Measurements from ENCODE around the gene CACNG4.
"Not testable (repeated sequence)": the region's sequence is repeated elsewhere in the genome, so short reads cannot be mapped to it uniquely, and the experiment has no call there.

The CACNG4 gene

DNA sequence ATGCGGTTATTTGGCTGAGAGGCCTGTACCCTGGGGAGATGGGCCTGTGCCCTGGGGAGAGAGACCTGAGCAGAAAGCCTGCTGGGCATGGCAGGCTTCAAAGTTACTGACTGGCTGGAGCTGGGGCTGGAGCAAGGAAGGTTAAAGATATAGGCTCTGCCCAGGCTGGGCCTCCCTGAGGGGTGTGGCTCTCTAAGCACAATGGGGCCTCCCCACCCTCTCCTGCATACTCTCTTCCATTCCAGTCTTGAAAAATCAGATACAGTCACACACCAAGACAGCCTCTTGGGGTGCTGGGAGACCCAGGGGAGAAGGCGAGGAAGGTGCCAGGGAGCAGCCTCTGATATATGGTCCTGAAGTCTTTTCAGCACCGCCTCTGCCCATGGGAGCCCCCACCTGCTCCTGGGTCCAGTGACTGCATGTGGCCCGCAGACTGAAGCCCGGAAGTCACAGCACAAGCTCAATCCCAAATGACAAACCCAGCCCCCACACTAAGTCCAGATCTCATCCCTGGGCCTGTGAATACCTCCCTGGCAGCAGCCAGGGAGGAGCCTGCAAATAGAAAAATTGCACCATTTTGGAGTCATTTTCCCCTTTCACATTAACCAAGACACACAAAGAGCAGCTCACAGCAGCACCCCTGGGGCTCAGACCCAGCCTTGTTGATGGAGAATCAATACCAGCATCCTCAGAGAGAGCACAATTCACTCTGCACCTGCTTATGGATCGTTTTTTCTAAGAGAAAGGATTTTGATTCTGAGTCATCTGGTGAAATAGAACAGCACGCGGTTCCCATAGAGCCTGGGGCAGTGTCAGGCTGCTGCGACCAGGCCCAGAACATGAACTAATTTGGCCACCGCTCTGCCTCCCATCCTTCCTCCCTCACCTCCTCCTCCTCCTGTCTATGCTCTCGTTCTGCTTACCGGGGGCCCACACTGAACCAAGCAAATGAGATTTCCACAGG lies 54.2 kb downstream of the CACNG4 start:
- no peak for DNase-seq (ENCODE audit: low read depth)

DNA sequence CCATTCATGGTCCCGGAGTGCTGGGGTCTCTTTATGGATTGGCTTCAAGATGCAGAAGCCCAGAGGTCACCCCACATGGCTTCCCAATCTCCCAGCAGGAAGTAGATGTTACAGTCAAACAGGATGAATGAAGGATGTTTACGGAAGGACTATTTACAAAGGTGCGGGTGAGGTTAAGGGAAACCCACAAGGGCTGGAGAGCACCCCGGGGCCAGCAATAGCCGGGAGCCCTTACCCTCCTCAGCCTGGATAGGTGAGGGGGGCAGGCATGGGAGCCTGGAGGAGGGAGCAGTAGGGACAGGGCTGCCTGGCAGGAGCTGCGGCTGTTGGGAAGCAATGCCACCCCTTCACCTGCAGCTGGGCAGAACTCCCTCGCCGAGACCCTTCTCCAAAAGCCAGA lies 55.3 kb downstream of the CACNG4 start:
- no peak for DNase-seq (ENCODE audit: low read depth)

DNA sequence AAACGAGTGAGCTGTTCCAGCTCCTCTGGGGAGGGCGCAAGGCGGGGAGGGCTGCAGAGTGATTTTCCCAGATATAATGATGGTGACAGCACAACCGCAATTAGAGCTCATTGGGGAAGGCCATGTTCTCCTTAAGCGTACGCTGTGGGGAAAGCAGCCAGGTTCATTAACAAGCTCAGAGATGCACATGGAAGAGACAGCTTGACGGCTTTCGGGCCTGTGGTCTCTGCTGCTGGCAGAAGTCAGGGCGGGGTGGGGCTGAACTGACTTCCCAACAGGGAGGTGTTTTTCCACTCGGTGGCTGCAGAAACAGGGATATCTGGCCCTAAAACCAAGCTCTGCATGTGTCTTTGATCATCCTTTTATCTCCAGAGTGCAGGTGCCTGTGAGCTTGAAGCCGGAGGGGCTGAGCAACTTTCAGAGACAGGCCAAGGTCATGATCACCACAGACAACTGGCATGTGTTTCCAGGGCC lies 55.8 kb downstream of the CACNG4 start:
- DNase-seq (ENCODE audit: low read depth): no peak

DNA sequence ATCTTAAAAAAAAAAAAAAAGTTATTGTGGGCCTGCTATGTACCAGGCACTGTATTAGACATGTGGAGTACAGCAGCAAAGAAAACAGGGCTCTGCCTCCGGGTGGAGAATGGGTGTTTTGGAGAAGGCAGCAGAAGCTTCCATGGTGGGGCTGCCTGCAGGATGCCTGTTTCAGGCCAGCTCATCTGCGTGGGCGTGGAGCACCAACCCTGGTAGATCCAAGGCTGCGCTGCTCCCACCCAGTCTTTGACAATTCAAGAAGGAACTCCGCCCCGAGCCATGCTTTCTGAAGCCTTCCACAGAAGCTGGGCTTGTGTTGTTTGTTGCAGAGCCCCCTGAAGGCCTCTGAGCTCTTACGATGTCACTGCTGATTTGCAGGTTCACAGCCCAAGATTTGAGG lies 56.7 kb downstream of the CACNG4 start:
- DNase-seq (ENCODE audit: low read depth): no peak

DNA sequence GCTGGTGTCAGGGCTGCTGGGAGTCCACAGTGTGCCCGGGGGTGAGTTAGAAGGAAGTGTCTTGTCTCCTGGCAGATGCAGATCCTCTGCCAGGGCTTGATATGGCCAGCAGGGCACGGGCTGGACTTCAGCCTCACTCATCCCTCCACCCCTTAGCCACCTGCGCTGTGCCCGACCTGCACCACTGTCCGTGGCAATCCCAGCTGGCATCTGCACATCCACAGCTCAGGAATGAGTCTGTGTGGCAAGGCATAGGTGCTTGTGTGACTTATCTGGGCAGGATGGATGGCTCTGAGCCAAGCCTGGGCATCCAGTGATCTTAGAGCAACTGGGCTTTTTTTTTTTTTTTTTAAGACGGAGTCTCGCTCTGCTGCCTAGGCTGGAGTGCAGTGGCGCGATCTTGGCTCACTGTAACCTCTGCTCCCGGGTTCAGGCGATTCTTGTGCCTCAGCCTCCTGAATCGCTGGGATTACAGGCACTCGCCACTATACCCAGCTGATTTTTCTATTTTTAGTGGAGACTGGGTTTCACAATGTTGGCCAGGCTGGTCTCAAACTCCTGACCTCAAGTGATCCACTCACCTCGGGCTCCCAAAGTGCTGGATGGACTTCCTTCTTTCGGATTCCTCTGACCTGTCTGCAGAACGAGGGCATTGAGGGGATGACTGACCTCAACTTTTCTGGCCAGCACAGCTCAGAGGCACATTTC lies 57.4 kb downstream of the CACNG4 start:
- DNase-seq (ENCODE audit: low read depth): no peak

DNA sequence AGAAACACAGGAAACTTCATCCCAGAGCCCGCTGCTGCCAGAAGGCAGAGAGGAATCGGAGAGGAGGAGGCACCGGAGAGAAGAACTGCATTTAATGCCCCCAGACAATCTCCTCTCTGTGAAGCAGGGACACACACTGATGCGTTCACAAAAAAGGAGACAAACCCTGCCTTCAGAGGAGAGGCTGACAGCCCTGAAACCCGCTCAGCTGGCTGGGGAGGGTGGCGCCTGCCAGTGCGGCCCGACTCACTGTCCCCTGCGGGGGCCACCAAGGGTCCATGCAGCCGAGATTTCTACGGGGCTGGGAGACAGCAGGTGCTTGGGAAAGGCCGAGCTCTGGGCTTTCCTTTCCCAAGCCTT lies 57.9 kb downstream of the CACNG4 start:
- DNase-seq (ENCODE audit: low read depth): no peak

DNA sequence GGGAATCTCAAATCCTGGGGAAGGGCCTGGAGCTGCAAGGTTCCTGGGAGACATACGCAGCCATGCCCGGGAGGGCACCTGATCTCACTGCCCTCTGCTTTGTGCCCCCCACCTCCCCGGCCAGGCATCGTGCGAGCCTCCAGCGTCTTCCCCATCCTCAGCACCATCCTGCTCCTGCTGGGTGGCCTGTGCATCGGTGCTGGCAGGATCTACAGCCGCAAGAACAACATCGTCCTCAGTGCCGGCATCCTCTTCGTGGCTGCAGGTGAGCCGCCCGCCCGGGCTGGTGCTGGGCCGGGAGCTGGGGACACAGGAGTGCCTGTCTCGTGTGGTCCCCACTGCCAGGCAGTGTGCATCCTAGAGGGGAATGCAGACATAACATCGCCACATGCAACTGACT lies 60.2 kb downstream of the CACNG4 start:
- no peak for DNase-seq (ENCODE audit: low read depth)

- no peak for DNase-seq (ENCODE audit: low read depth)
These were observed 60.8 kb downstream of the CACNG4 start for GRCh38 chr17:67025216-67025792.

DNA sequence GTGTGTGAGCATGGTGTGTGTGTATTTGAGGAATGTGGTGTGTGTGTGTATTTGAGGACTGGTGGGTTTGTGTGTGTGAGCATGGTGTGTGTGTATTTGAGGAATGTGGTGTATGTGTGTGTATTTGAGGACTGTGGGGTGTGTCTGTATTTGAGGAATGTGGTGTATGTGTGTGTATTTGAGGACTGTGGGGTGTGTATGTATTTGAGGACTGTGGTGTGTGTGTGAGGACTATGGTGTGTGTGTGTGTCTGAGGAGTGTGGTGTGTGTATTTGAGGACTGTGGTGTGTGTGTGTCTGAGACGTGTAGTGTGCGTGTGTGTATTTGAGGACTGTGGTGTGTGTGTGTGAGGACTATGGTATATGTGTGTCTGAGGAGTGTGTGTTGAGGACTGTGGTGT lies 61.8 kb downstream of the CACNG4 start:
- DNase-seq (ENCODE audit: low read depth): no peak

GRCh38 chr17:67027031-67027628 lies 62.6 kb downstream of the CACNG4 start:
- no peak for DNase-seq (ENCODE audit: low read depth)

DNA sequence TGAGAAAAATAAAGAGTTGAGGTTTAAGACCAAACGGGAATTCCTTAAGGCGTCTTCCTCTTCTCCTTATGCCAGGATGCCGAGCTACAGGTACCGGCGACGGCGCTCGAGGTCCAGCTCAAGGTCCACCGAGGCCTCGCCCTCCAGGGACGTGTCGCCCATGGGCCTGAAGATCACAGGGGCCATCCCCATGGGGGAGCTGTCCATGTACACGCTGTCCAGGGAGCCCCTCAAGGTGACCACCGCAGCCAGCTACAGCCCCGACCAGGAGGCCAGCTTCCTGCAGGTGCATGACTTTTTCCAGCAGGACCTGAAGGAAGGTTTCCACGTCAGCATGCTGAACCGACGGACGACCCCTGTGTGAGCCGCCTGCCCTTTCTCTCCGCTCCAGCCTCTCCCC lies 66.1 kb downstream of the CACNG4 start:
- no peak for DNase-seq (ENCODE audit: low read depth)

DNA sequence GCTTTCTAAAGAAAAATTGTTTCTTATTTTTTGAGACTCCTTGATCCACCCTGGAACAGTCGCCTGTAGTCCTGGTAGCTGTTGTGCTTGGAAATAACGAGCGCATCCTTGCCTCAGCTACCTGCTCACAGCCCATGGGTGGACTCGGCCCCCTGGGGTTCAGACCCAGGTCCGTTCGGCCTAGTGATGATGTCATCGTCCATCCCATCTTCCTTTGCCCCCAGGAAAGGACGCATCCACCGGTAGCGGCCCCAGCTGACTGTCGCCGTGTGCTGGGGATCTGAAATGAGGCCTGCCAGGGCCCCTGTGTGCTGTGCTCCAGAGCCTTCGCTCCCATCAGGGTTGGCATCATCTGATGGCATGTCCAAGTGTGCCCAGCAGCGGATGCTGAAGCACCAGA lies 67.9 kb downstream of the CACNG4 start:
- DNase-seq (ENCODE audit: low read depth): no peak

- DNase-seq (ENCODE audit: low read depth): no peak
These were observed 68.5 kb downstream of the CACNG4 start for GRCh38 chr17:67032985-67033384.

DNA sequence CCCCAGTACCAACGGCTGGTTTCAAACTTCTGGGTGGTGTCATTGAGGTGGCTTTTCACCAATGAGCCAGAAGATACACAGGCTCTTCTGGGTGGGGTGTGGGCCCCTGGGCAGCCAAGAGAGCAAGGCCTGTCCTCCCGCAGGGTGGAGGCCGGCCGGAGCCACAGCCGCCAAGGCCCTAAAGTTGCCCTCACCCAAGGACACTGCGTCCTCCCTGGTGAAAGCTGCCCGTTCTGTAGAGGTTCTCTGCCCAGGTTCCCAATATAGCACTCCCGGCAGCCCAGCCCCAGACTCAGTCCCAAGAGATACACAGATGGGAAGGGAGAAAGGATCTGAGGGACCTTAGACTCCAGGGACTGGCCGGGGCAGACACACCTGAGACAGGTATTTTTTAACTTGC lies 69.1 kb downstream of the CACNG4 start:
- DNase-seq (ENCODE audit: low read depth): no peak

DNA sequence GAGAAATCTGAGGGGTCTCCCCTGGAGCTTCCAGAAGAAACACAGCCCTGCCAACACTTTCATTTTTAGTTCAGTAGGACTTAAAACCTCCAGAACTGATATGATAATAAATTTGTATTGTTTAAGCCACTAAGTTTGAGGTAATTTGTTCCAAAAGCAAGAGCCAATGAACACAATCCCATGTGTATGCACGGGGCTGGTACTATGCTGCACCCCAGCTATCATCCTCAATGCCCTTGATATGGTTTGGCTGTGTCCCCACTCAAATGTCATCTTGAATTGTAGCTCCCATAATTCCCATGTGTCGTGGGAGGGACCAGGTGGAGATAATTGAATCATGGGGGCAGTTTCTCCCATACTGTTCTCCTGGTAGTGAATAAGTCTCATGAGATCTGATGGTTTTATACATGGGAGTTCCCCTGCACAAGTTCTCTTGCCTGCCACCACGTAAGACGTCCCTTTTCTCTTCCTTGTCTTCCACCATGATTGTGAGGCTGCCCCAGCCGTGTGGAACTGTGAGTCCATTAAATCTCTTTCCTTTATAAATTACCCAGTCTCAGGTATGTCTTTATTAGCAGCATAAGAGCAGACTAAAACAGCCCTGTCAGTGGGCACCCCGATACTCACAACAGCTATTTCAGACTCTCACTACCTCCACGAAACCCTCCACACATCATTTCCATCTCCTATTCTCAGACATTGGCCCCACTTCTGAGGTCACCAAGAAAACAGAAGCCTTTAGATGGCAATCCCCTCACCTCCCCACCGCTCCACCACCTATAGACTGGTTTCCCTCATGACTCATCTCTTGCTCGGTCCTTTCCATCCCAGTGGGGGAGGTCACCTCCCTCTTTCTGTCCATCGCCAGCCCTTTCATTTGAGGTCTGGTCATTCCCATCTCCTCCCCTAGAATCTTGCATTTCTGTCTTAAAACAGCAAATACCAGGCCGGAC lies 70.9 kb downstream of the CACNG4 start:
- no peak for DNase-seq (ENCODE audit: low read depth)

- no peak for DNase-seq (ENCODE audit: low read depth)
These were observed 74.4 kb downstream of the CACNG4 start for GRCh38 chr17:67038861-67039365.

GRCh38 chr17:67040652-67041051 lies 76.1 kb downstream of the CACNG4 start:
- no peak for DNase-seq (ENCODE audit: low read depth)

GRCh38 chr17:67041119-67041518 lies 76.6 kb downstream of the CACNG4 start:
- not testable (repeated sequence) for DNase-seq (ENCODE audit: low read depth)

GRCh38 chr17:67041531-67041930 lies 77.0 kb downstream of the CACNG4 start:
- no peak for DNase-seq (ENCODE audit: low read depth)

GRCh38 chr17:67041941-67042899 lies 77.7 kb downstream of the CACNG4 start:
- no peak for DNase-seq (ENCODE audit: low read depth)

All from activated T-cell treated with anti-CD3 and anti-CD28 coated beads for 48 hours (primary cell).